IPS-15b (cell line): ENCODE results near the gene PCCA.
"Not testable (repeated sequence)": the region's sequence is repeated elsewhere in the genome, so short reads cannot be mapped to it uniquely, and the experiment has no call there.

Experiments
- H3K27me3 ChIP-seq: one replicate; pipeline ENCODE4 v1.6.1; 2013; ENCODE audit warnings: low read length; ENCODE audit not compliant: control insufficient read depth, insufficient read depth
- H3K36me3 ChIP-seq: one replicate; pipeline ENCODE4 v1.6.1; 2013; ENCODE audit warnings: low read length; ENCODE audit not compliant: control insufficient read depth, insufficient read depth
- H3K4me1 ChIP-seq: one replicate; pipeline ENCODE4 v1.6.1; 2013; ENCODE audit warnings: mild to moderate bottlenecking, low read length; ENCODE audit not compliant: control insufficient read depth, insufficient read depth
- H3K4me3 ChIP-seq: one replicate; pipeline ENCODE4 v1.5.1; 2013; ENCODE audit warnings: low read depth, low read length
- H3K9ac ChIP-seq: one replicate; pipeline ENCODE4 v1.6.1; 2013; ENCODE audit warnings: low read depth, mild to moderate bottlenecking, low read length
- H3K9me3 ChIP-seq: one replicate; pipeline ENCODE4 v1.6.1; 2013; ENCODE audit warnings: mild to moderate bottlenecking, low read length; ENCODE audit not compliant: control insufficient read depth, insufficient read depth

The PCCA gene

DNA sequence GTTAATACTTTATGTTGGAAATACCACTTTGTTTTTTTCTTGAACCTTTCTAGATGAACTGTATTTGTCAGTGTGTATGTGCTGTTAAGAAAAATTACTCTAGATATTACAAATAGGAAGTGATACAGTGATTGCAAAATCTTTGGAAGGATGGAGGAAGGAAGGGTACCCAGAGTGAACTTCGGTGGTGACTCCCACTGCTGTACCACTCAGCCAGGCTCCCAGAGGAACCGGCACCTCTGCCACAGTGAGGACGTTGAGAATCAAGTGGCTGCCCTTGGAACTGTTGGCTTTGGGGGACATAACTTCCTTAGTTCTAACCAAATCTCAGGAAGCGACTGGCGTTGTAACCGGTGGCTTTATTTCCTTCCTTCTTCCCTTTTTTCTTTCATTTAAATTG, 184.7 kb downstream of the PCCA start:
- no peak overlapping the region for H3K9ac ChIP-seq
- H3K4me1 ChIP-seq, result peaks cover 8% of the 10 kb centered on the region
- no peak overlapping the region for H3K4me3 ChIP-seq
- no peaks in the 10 kb centered on the region for H3K9me3 ChIP-seq
- no peaks in the 10 kb centered on the region for H3K27me3 ChIP-seq
- H3K36me3 ChIP-seq, result no peaks in the 10 kb centered on the region

DNA sequence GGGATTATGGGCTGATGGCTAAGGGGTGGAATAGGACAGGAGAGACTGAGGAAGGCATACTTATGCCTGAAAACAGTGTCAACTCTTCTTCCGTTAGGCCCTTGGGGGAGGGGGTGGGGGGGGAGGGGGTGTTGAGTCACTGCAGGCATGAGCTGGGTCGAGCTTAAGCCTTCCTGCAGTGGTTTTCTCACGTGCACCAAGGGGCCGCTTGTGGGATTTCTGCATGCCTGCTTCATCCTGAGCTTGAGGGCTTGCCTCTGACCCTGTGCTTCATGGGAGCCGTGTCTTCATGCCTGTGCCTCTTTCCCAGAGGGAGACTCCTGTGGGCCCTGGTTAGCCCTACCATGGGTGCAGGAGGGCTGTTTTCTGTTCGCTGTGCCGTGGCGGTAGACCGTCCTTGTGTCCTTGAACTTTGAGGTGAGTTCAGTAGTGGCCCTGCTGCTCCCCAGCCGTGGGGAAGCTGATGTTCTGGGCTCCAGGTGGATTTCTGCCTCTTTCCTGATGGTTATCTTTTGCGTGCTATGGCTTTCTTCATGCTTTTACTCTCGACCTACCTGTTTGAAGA, 186.1 kb downstream of the PCCA start:
- H3K9me3 ChIP-seq, result no peaks in the 10 kb centered on the region

DNA sequence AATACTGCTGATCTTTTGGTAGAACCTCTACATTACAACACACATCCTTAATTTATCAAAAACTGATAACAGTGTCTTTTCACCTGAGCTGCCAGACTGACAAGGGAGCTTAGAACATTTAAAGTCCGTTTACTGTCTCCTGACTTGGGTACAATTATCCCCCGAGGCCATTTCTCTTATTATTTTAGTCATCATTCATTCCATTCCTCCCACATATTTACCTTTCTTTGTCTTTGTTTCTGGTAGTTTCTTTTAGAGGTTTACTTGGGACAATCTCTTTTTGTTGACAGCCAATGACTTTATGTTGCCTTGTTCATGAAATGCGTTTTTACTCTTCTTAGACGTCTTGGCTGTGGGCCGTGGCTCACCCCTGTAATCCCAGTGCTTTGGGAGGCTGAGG, 186.9 kb downstream of the PCCA start:
- H3K36me3 ChIP-seq, result no peaks in the 10 kb centered on the region
- no peak overlapping the region for H3K9ac ChIP-seq
- peaks cover 8% of the 10 kb centered on the region for H3K4me1 ChIP-seq
- no peaks in the 10 kb centered on the region for H3K9me3 ChIP-seq
- no peaks in the 10 kb centered on the region for H3K27me3 ChIP-seq
- no peak overlapping the region for H3K4me3 ChIP-seq

More for the DNA sequence above, 186.1 kb downstream of the PCCA start:
- Histone ChIP-seq H3K36me3 (no peaks in the 10 kb centered on the region), H3K4me3 (no peak overlapping the region), H3K4me1 (peaks cover 8% of the 10 kb centered on the region), H3K27me3 (no peaks in the 10 kb centered on the region), H3K9ac (no peak overlapping the region)

DNA sequence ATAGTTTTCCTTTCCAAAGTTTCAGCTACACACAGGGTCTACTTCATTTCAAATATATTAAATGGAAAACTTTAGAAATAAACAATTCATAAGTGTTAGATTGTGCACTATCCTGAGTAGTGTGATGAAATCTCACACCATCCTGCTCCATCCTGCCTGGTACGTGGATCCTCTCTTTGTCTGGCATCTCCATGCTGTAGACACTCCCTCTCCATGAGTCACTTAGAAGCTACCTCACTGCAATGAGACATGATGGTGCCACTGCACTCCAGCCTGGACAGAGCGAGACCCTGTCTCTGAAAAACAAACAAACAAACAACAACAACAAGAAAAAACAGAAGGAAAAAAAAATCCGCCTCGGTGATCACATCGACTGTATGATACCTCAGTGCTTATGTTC, 191.8 kb downstream of the PCCA start:
- H3K9me3 ChIP-seq, result no peaks in the 10 kb centered on the region
- H3K9ac ChIP-seq, result no peak overlapping the region
- H3K36me3 ChIP-seq, result no peaks in the 10 kb centered on the region
- H3K4me1 ChIP-seq, result no peaks in the 10 kb centered on the region
- no peaks in the 10 kb centered on the region for H3K27me3 ChIP-seq
- H3K4me3 ChIP-seq, result no peak overlapping the region

DNA sequence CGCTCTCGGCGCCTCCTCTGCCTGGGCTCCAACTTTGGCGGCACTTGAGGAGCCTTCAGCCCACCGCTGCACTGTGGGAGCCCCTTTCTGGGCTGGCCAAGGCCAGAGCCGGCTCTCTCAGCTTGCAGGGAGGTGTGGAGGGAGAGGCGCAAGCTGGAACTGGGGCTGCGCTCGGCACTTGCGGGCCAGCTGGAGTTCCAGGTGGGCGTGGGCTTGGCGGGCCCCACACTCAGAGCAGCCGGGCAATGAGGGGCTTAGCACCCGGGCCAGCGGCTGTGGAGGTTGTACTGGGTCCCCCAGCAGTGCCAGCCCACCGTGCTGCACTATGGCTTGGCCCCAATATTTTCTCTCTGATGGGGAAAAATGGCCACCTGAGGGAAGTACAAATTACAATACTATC, 193.4 kb downstream of the PCCA start:
- not testable (repeated sequence) for H3K9ac ChIP-seq, H3K36me3 ChIP-seq, H3K9me3 ChIP-seq, H3K27me3 ChIP-seq, H3K4me1 ChIP-seq, H3K4me3 ChIP-seq

DNA sequence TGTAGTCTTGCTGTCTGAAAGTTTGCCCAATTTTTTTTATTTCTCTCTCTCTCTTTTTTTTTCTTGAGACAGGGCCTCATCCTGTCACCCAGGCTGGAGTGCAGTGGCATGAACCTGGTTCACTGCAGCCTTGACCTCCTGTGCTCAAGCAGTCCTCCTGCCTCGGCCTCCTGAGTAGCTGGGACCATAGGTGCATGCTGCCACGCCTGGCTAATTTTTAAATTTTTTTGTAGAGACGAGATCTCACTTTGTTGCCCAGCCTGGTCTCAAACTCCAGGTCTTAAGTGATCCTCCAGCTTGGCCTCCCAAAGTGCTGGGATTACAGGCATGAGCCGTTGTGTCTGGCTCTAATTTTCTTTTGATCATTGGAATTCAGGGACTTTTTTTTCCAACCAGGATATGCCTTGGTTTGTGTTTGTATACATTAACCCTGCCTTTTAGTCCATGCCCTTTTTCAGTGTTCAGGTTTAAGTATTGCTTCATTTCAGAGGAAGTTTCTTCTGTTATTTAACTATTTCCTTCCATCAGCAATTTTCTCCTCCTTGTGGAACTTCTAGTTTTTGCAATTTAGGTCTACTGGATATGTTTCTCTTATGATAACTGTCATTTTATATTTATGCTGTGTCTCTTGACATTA, 201.4 kb downstream of the PCCA start:
- no peaks in the 10 kb centered on the region for H3K36me3 ChIP-seq
- H3K4me1 ChIP-seq, result no peaks in the 10 kb centered on the region
- H3K4me3 ChIP-seq, result no peak overlapping the region
- H3K27me3 ChIP-seq, result no peaks in the 10 kb centered on the region
- no peak overlapping the region for H3K9ac ChIP-seq
- no peaks in the 10 kb centered on the region for H3K9me3 ChIP-seq

DNA sequence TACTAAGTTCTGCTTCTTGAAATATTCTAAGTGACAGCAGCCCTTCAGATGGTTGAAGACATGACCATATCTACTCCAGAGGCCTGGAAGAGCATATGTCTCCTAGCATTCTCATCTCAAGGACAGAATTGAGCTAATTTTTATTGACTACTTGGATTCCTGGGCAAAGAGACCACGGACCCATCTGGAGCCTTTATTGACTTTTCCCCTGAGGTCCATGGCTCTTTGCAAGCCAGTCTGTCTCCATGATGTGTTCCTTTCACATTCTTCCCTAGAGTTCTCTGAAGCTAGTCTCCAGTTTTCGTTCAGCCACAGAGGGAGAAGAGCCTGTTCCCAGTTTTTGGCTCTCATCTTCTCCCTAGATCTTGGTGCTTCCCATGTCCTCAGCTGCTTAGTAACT, 202.7 kb downstream of the PCCA start:
- Histone ChIP-seq H3K4me1 (no peaks in the 10 kb centered on the region), H3K9me3 (no peaks in the 10 kb centered on the region), H3K27me3 (no peaks in the 10 kb centered on the region), H3K4me3 (no peak overlapping the region), H3K9ac (no peak overlapping the region), H3K36me3 (no peaks in the 10 kb centered on the region)

DNA sequence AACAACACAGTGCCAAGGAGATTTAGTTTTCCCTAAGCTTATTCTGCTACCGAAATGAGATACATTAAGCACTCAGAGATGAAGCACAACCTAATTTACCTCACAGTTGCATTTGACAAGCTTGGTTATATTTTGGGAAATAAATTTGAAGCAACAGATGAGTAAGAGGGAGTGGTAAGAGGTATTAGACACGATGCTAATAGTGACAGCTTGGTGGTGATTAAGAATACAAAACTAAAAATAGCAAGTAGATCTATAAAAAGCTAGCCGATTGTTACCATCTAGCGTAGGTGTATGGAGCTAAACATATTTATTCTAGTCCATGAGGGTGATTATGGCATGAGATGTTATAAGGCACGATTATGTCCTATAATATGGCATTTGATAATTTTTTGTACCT, 208.5 kb downstream of the PCCA start:
- Histone ChIP-seq H3K9me3 (no peaks in the 10 kb centered on the region), H3K9ac (no peak overlapping the region), H3K4me1 (peaks cover 4% of the 10 kb centered on the region), H3K36me3 (no peaks in the 10 kb centered on the region), H3K4me3 (no peak overlapping the region), H3K27me3 (no peaks in the 10 kb centered on the region)

DNA sequence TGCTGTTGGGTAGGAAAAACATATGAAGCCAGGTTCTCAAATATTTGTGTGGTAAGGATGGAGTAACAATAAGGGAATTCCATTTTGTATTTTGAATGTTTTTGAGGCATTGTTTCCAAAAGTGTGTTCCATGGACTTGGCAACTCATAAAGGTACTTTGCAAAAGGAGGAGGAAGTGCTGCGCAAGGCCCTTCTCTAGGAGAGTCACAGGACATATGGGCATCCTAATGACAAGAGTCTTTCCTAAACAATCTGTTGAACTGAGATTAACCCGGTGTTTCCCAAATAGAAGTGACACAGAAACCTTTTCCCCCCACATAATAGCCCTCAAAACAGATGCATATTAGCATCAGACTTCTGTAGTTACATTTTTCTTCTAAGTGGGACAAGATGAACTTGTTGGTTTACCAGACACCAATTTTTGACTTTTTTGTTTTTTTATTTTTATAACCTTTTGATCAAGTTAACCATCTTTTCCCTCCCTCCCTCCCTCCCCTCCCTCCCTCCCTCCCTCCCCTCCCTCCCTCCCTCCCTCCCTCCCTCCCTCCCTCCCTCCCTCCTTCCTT, 209.3 kb downstream of the PCCA start:
- no peaks in the 10 kb centered on the region for H3K9me3 ChIP-seq
- peaks cover 4% of the 10 kb centered on the region for H3K4me1 ChIP-seq
- H3K27me3 ChIP-seq, result no peaks in the 10 kb centered on the region
- H3K9ac ChIP-seq, result no peak overlapping the region
- H3K4me3 ChIP-seq, result no peak overlapping the region
- H3K36me3 ChIP-seq, result no peaks in the 10 kb centered on the region

DNA sequence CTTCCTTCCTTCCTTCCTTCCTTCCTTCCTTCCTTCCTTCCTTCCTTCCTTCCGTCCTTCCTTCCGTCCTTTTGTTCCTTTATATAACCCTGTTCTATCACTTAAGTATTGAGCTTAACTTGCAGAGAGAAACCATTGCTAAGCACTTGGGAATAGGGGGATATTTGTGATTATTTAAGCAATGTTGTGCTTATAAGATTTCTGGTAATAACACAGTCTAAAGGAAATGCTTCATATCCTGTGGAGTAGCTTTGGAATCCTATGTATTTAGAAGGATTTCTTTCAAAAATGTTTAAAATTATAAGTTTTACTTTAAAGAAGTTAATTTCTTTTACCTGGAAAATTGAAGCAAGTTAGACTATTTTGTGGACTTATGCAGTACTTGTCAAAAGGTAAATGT, 209.8 kb downstream of the PCCA start:
- H3K9ac ChIP-seq, result no peak overlapping the region
- no peak overlapping the region for H3K4me3 ChIP-seq
- no peaks in the 10 kb centered on the region for H3K9me3 ChIP-seq
- peaks cover 4% of the 10 kb centered on the region for H3K4me1 ChIP-seq
- no peaks in the 10 kb centered on the region for H3K36me3 ChIP-seq
- no peaks in the 10 kb centered on the region for H3K27me3 ChIP-seq

DNA sequence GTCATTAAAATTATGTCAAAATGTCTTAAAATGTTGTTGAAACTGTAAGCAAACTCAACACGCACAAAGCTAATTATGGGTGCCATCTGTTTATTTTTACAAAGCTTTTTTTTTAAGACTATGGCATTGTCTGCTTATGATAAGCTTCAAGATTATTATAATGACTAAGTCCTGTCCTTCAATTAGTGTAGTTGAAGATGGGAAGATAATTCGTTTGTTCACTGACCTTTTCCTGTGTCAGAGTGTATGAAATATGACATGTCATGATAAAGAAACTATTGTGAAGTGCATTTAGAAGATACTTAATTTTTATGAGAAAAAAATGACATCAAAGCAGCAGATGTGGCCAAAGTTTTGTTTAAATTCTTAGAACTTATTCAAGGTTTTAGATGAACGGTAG, 211.3 kb downstream of the PCCA start:
- no peaks in the 10 kb centered on the region for H3K9me3 ChIP-seq
- peaks cover 4% of the 10 kb centered on the region for H3K4me1 ChIP-seq
- H3K4me3 ChIP-seq, result no peak overlapping the region
- no peaks in the 10 kb centered on the region for H3K27me3 ChIP-seq
- H3K36me3 ChIP-seq, result no peaks in the 10 kb centered on the region
- H3K9ac ChIP-seq, result no peak overlapping the region

DNA sequence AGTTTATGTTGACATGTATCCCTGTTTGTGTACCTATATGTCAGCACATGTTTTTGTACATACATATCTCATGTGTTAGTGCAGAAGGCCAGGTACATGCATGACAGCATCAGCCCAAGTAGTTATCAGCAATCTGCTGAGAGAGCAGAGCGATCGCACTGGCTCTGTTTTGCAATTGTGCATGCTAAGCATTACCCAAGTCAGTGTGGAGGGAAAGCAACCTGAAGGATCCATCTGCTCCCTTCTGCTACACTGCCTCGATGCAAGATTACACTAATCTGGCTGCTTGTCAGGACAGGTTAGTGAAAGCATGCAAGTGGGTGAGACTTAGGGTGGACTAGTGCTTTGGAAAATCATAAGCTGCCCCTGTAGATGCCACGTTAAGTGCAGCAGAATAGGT, 211.8 kb downstream of the PCCA start:
- Histone ChIP-seq H3K27me3 (no peaks in the 10 kb centered on the region), H3K4me1 (peaks cover 4% of the 10 kb centered on the region), H3K36me3 (no peaks in the 10 kb centered on the region), H3K9me3 (no peaks in the 10 kb centered on the region), H3K4me3 (no peak overlapping the region), H3K9ac (no peak overlapping the region)
